Testis (tissue), 2 donors: Measurements from ENCODE around the gene MRPL42.

Source experiments
- POLR2A ChIP-seq: fragments of 450-650 bp; IDR thresholded peaks from one replicate; pipeline ENCODE4 v1.6.1; 2017; ENCODE audit warnings: antibody characterized with exemption, mild to moderate bottlenecking, moderate library complexity
- TF ChIP-seq, protein P1 (sequence below), 3 experiments: fragments of 450-650 bp in 2 of 3; fragments of 200-600 bp in 1 of 3; sonication (generic) in 1 of 3; IDR thresholded peaks; one replicate each; pipeline ENCODE4 v1.5.1; 2016 to 2019; ENCODE audit warnings: antibody characterized with exemption in 3 of 3, mild to moderate bottlenecking in 2 of 3, moderate library complexity in 1 of 3

DNA sequence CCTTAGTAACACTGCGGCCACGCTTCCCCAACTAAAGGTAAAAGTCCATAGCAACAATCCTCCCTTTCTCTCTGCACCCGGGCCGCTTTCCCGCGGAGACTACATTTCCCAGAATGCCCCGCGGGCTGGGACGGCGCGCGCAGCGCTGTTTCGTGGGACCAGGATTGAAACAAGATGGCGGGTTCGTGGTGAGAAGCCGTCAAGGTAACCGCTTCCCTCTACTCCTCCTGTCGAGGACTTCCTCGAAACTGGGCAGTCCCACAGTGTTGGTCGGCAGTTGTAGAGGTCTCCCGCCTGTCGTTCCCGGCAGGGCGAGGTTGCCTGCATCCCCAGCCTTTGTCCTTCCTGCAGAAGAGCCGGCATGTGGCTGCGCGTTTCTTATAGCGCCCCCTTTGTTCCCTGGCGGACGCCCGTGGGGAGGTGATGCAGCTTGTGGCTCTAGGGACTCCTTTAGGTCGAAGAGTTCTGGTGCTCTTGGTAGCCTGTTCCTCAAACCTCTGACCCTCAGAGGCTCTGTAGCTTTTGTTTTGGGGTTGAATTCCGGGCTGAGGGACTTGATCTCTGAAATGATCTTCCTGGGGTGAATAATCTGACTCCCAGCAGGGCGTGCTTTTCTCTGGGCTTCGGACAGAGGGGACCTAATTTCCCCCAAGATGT, at the start of gene MRPL42:
- TF ChIP-seq, protein P1, sequence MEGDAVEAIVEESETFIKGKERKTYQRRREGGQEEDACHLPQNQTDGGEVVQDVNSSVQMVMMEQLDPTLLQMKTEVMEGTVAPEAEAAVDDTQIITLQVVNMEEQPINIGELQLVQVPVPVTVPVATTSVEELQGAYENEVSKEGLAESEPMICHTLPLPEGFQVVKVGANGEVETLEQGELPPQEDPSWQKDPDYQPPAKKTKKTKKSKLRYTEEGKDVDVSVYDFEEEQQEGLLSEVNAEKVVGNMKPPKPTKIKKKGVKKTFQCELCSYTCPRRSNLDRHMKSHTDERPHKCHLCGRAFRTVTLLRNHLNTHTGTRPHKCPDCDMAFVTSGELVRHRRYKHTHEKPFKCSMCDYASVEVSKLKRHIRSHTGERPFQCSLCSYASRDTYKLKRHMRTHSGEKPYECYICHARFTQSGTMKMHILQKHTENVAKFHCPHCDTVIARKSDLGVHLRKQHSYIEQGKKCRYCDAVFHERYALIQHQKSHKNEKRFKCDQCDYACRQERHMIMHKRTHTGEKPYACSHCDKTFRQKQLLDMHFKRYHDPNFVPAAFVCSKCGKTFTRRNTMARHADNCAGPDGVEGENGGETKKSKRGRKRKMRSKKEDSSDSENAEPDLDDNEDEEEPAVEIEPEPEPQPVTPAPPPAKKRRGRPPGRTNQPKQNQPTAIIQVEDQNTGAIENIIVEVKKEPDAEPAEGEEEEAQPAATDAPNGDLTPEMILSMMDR (IDR thresholded peaks at IDR 0.05): peak; percentile 67 to 87 (median 74)
- no peak for TF ChIP-seq POLR2A
